OCI-M1 (cell line): Measurements from ENCODE around the gene BLVRA.
A peak's percentile ranks its signal among the peaks of the same experiment; 100 is the strongest.

Experiments used
- DNase-seq: peaks from one replicate; lab custom pipeline; 2025; lab: John Stamatoyannopoulos, UW

The BLVRA gene

GRCh38 chr7:43749383-43749940 lies 9.0 kb upstream of the BLVRA start:
- DNase-seq = no peak

GRCh38 chr7:43750016-43750887 lies 8.2 kb upstream of the BLVRA start:
- DNase-seq = peak; percentile 89

GRCh38 chr7:43752411-43752810 lies 6.1 kb upstream of the BLVRA start:
- no peak for DNase-seq

- DNase-seq = peak; percentile 19
Observed at GRCh38 chr7:43753271-43753810, 5.1 kb upstream of the BLVRA start.

GRCh38 chr7:43753843-43754242 lies 4.6 kb upstream of the BLVRA start:
- no peak for DNase-seq

GRCh38 chr7:43754596-43754995 lies 3.9 kb upstream of the BLVRA start:
- DNase-seq = no peak

- DNase-seq = peak; percentile 89
Observed at GRCh38 chr7:43756368-43757072, 2.0 kb upstream of the BLVRA start.

- peak; percentile 37 for DNase-seq
Observed at GRCh38 chr7:43757073-43757720, 1.3 kb upstream of the BLVRA start.

GRCh38 chr7:43758822-43759683 lies 573 bp downstream of the BLVRA start:
- DNase-seq = peak; percentile 64

GRCh38 chr7:43760861-43761260 lies 2.4 kb downstream of the BLVRA start:
- no peak for DNase-seq

GRCh38 chr7:43761382-43761781 lies 2.9 kb downstream of the BLVRA start:
- DNase-seq = no peak

GRCh38 chr7:43761938-43762692 lies 3.6 kb downstream of the BLVRA start:
- DNase-seq = no peak

GRCh38 chr7:43763183-43763582 lies 4.7 kb downstream of the BLVRA start:
- peak; percentile 19 for DNase-seq

- peak; percentile 80 for DNase-seq
Observed at GRCh38 chr7:43764039-43764761, 5.7 kb downstream of the BLVRA start.

- DNase-seq = peak; percentile 38
Observed at GRCh38 chr7:43764807-43765491, 6.5 kb downstream of the BLVRA start.

GRCh38 chr7:43766564-43766963 lies 8.1 kb downstream of the BLVRA start:
- DNase-seq = peak; percentile 75

- DNase-seq = no peak
Observed at GRCh38 chr7:43767311-43767710, 8.8 kb downstream of the BLVRA start.

- peak; percentile 38 for DNase-seq
Observed at GRCh38 chr7:43768201-43768886, 9.9 kb downstream of the BLVRA start.

- no peak for DNase-seq
Observed at GRCh38 chr7:43768887-43769272, 10.4 kb downstream of the BLVRA start.
